ENCODE results near the gene NCAM2.

NCAM2 gene

GRCh38 chr21:21109736-21110135 is 111.5 kb downstream of the NCAM2 start:
- DNase-seq (ENCODE audit: low read depth), result no peak
- TF ChIP-seq CTCF (IDR thresholded peaks at IDR 0.05; ENCODE audit: insufficient read depth, low read depth, low read length, missing control alignments), result no peak
- no peak overlapping the region for H3K4me3 ChIP-seq (ENCODE audit: low read length)

- no peak for TF ChIP-seq CTCF (IDR thresholded peaks at IDR 0.05; ENCODE audit: insufficient read depth, low read depth, low read length, missing control alignments)
- DNase-seq (ENCODE audit: low read depth), result no peak
- no peak overlapping the region for H3K4me3 ChIP-seq (ENCODE audit: low read length)
Measured at GRCh38 chr21:21111309-21111920, 113.2 kb downstream of the NCAM2 start.

- no peak overlapping the region for H3K4me3 ChIP-seq (ENCODE audit: low read length)
- no peak for DNase-seq (ENCODE audit: low read depth)
- TF ChIP-seq CTCF (IDR thresholded peaks at IDR 0.05; ENCODE audit: insufficient read depth, low read depth, low read length, missing control alignments), result no peak
Measured at GRCh38 chr21:21114461-21114860, 116.3 kb downstream of the NCAM2 start.

- no peak for TF ChIP-seq CTCF (IDR thresholded peaks at IDR 0.05; ENCODE audit: insufficient read depth, low read depth, low read length, missing control alignments)
- no peak overlapping the region for H3K4me3 ChIP-seq (ENCODE audit: low read length)
- no peak for DNase-seq (ENCODE audit: low read depth)
Measured at GRCh38 chr21:21119091-21119490, 120.9 kb downstream of the NCAM2 start.

GRCh38 chr21:21122680-21123079 is 124.5 kb downstream of the NCAM2 start:
- H3K4me3 ChIP-seq (ENCODE audit: low read length), result no peak overlapping the region
- DNase-seq (ENCODE audit: low read depth), result no peak
- TF ChIP-seq CTCF (IDR thresholded peaks at IDR 0.05; ENCODE audit: insufficient read depth, low read depth, low read length, missing control alignments), result no peak

GRCh38 chr21:21132390-21132789 is 134.2 kb downstream of the NCAM2 start:
- no peak for TF ChIP-seq CTCF (IDR thresholded peaks at IDR 0.05; ENCODE audit: insufficient read depth, low read depth, low read length, missing control alignments)
- H3K4me3 ChIP-seq (ENCODE audit: low read length), result no peak overlapping the region
- DNase-seq (ENCODE audit: low read depth), result no peak

- no peak for DNase-seq (ENCODE audit: low read depth)
- H3K4me3 ChIP-seq (ENCODE audit: low read length), result no peak overlapping the region
- no peak for TF ChIP-seq CTCF (IDR thresholded peaks at IDR 0.05; ENCODE audit: insufficient read depth, low read depth, low read length, missing control alignments)
Measured at GRCh38 chr21:21137986-21138385, 139.8 kb downstream of the NCAM2 start.
